ENCODE measurements around the gene TTLL13. TPM values are rescaled to one million over a fixed set of nuclear protein-coding genes. Genes with fewer than 3 reads are reported as not detected.
"Not testable (repeated sequence)": the region's sequence is repeated elsewhere in the genome, so short reads cannot be mapped to it uniquely, and the experiment has no call there.

Gene TTLL13
- total RNA-seq, 1 donor from 2014 or later = 0.19 TPM

DNA sequence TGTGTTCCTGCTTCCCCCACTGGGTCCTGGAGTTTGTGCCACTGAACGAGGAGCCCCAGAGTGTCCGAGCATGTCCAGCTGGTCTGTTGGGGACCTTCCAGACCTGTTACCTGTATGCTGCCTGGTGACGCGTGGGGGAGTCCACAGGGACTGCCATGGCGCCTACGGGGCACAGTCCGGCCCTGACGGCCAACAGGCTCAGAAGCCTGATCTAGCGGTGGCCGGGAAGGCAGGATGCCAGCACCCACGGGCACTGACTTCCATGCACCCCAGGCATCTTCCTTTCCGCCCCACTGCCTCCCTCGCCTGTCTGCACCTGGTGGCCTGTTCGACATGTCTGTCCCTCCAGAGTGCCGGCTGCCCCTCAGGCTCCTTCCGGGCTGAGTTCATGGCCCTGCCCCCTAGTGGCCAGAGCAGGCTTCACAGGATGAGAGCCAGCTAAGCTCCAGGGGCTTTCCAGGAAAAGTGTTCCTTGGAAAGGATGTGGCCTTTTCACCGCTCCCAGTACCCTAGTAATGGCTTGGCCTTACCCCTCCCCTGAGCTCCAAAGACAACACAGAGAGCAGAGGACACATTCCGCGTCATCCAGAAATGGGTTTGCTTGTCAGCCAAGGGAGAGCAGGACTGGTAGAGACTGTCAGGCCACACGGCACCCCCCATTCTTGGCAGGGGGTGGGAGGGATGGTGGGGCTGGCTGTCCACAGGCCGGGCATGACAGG, 51.8 kb downstream of the TTLL13 start:
- H3K27me3 ChIP-seq (ENCODE audit: low read depth) = no peaks in the 10 kb centered on the region
- H3K4me1 ChIP-seq = peaks cover 12% of the 10 kb centered on the region
- H3K4me3 ChIP-seq = no peak overlapping the region
- TF ChIP-seq, protein P1, sequence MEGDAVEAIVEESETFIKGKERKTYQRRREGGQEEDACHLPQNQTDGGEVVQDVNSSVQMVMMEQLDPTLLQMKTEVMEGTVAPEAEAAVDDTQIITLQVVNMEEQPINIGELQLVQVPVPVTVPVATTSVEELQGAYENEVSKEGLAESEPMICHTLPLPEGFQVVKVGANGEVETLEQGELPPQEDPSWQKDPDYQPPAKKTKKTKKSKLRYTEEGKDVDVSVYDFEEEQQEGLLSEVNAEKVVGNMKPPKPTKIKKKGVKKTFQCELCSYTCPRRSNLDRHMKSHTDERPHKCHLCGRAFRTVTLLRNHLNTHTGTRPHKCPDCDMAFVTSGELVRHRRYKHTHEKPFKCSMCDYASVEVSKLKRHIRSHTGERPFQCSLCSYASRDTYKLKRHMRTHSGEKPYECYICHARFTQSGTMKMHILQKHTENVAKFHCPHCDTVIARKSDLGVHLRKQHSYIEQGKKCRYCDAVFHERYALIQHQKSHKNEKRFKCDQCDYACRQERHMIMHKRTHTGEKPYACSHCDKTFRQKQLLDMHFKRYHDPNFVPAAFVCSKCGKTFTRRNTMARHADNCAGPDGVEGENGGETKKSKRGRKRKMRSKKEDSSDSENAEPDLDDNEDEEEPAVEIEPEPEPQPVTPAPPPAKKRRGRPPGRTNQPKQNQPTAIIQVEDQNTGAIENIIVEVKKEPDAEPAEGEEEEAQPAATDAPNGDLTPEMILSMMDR (IDR thresholded peaks at IDR 0.05; ENCODE audit: borderline replicate concordance) = peak; percentile 74
- peak; percentile 55 for DNase-seq
- no peaks in the 10 kb centered on the region for H3K36me3 ChIP-seq
- H3K9me3 ChIP-seq (replicated peaks) = no peaks in the 10 kb centered on the region
- H3K27ac ChIP-seq (replicated peaks) = peak overlapping the region; percentile 39
- intact Hi-C loops (cut with micrococcal nuclease) = no loop called here

DNA sequence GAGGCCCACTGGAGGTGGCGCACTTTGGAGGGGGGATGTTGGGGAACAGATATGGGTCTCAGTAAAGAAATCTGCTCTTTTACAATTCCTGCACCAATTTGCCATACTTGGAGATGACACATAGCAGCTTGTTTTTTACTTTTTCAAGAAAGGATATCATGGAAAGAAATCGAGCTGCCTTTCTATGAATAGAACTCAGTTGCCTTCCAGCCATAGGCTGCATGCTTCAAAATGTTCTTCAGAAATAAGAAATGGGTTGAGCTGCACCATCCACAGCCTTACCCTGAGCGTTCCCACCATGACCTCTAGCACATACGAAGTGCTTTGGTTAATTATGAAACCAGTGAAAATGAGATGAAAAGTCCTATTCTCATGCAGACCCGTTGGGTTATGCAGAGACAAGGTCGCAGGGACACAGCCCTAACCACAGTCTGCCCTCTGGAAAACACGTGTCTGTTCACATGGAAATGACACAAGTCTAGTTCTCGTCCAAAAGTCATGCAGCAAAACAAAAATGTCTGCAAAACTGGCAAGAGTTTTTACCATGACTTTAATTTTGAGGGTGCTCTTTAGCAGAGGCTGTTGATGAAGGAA, 52.4 kb downstream of the TTLL13 start:
- Histone ChIP-seq H3K27me3 (ENCODE audit: low read depth) (no peaks in the 10 kb centered on the region), H3K27ac (replicated peaks) (peak overlapping the region; percentile 39), H3K9me3 (replicated peaks) (no peaks in the 10 kb centered on the region), H3K36me3 (no peaks in the 10 kb centered on the region), H3K4me1 (peaks cover 12% of the 10 kb centered on the region), H3K4me3 (no peak overlapping the region)
- TF ChIP-seq, protein P1 (IDR thresholded peaks at IDR 0.05; ENCODE audit: borderline replicate concordance) = no peak
- no peak for DNase-seq
- intact Hi-C loops (cut with micrococcal nuclease) = no loop called here

DNA sequence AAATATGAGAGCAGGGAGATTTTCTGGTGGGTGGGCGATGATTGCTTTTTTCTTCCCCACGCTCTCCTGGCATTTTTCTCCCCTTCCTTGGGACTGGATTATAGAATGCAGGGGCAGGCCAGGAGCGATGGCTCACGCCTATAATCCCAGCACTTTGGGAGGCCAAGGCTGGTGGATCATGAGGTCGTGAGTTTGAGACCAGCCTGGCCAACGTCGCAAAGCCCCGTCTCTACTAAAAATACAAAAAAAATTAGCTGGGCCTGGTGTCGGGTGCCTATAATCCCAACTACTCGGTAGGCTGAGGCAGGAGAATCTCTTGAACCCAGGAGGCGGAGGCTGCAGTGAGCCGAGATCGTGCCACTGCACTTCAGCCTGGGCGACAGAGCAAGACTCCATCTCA, 56.0 kb downstream of the TTLL13 start:
- intact Hi-C loops (cut with micrococcal nuclease); H3K27me3 ChIP-seq (ENCODE audit: low read depth); H3K9me3 ChIP-seq (replicated peaks); DNase-seq; H3K27ac ChIP-seq (replicated peaks); H3K36me3 ChIP-seq; H3K4me3 ChIP-seq: not testable (repeated sequence)
- peaks cover 17% of the 10 kb centered on the region for H3K4me1 ChIP-seq

DNA sequence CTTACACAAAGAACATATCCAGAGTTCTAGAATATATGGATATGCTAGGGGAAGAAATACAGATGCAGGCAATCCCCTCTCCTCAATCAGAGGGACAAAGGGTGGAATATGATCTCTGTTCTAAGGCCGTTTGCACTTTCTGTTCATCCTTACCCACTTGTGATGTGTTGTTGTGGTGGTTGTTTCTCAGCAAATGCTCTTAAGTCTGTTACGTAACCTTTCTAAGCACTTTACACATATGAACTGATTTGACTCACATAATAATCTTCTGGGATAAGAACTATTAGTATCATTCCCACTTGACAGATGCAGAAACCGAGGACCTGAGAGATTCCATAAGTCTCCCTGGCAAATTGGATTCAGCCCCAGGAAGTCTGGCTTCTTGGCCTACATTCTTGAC, 56.6 kb downstream of the TTLL13 start:
- Histone ChIP-seq H3K36me3 (no peaks in the 10 kb centered on the region), H3K9me3 (replicated peaks) (no peaks in the 10 kb centered on the region), H3K27me3 (ENCODE audit: low read depth) (no peaks in the 10 kb centered on the region), H3K4me1 (peaks cover 17% of the 10 kb centered on the region), H3K4me3 (no peak overlapping the region), H3K27ac (replicated peaks) (no peak overlapping the region)
- DNase-seq = no peak
- intact Hi-C loops (cut with micrococcal nuclease) = no loop called here
- TF ChIP-seq, protein P1 (IDR thresholded peaks at IDR 0.05; ENCODE audit: borderline replicate concordance) = no peak

DNA sequence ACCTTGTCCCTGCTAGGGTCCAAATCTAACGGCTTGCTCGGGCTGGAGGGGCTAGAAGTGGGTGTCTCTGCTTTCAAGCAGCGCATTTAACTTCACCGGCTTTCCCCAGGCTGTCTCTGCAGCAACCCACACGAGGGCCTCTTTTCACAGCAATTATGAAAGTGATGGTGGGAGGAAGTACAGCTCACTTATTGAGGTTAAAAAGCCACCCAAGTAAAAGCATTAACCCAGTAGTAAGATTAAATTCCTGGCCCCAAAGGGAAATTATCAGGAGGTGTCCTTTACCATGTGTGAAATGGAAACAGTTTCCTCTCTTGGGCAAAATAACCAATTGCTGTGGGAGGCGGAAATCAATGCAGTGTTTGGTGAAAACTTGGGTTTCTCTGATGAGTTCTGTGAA, 57.2 kb downstream of the TTLL13 start:
- Histone ChIP-seq H3K36me3 (no peaks in the 10 kb centered on the region), H3K27ac (replicated peaks) (no peak overlapping the region), H3K9me3 (replicated peaks) (no peaks in the 10 kb centered on the region), H3K4me1 (peaks cover 12% of the 10 kb centered on the region), H3K27me3 (ENCODE audit: low read depth) (no peaks in the 10 kb centered on the region), H3K4me3 (no peak overlapping the region)
- TF ChIP-seq, protein P1 (IDR thresholded peaks at IDR 0.05; ENCODE audit: borderline replicate concordance) = no peak
- intact Hi-C loops (cut with micrococcal nuclease) = no loop called here
- DNase-seq = no peak

DNA sequence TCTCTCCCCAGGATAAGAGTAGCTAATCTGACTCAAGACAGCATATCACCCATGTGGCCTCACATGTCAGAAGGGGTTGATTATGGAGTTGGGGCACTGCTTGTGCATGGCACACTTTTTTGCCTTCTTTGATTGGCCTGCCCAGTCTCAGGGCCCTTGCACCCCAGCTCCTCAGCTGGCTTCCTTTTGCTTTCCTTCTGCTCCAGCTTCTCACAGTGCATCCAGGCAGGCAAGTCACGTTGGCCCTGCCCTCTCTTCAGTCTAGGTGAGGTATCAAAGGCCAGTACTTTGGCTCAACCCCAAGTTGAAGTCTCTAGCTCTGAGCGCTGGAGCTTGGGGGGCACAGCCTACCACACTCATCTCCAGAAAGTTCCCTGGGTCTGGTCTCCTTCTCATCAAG, 58.3 kb downstream of the TTLL13 start:
- DNase-seq = no peak
- Histone ChIP-seq H3K4me1 (peaks cover 4% of the 10 kb centered on the region), H3K27me3 (ENCODE audit: low read depth) (no peaks in the 10 kb centered on the region), H3K27ac (replicated peaks) (no peak overlapping the region), H3K36me3 (no peaks in the 10 kb centered on the region), H3K4me3 (no peak overlapping the region), H3K9me3 (replicated peaks) (no peaks in the 10 kb centered on the region)
- TF ChIP-seq, protein P1 (IDR thresholded peaks at IDR 0.05; ENCODE audit: borderline replicate concordance) = no peak
- intact Hi-C loops (cut with micrococcal nuclease) = no loop called here
